Activated CD4-positive, alpha-beta T cell treated with anti-CD3 and anti-CD28 coated beads, Interleukin-2, amount 50 U/mL, for 1 hour (primary cell): Measurements from ENCODE around the gene TREX2.
A peak's percentile ranks its signal among the peaks of the same experiment; 100 is the strongest.

Source experiments
- DNase-seq: peaks from one replicate; pipeline ENCODE4 v3.0.0-alpha.2; 2020

TREX2 gene

DNA sequence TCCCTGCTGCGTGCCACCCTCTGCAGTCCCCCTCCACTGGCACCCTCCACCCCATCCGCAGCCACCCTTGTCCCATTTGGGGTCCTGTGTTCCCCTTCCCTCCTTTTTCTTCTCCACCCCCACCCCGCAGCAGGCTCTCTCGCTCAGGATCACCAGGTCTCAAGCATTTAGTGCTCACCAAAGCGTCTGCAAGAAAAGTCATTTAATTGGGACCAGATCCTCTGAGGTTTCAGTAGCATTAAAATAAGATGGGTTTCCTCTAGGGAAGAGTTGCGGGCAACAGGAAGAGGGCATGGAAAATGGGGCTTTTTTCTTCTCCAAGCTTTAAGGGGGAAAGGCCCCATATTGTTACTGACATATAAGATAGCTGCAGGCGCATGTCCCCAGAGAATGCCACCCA lies 29.4 kb upstream of the TREX2 start:
- no peak for DNase-seq

DNA sequence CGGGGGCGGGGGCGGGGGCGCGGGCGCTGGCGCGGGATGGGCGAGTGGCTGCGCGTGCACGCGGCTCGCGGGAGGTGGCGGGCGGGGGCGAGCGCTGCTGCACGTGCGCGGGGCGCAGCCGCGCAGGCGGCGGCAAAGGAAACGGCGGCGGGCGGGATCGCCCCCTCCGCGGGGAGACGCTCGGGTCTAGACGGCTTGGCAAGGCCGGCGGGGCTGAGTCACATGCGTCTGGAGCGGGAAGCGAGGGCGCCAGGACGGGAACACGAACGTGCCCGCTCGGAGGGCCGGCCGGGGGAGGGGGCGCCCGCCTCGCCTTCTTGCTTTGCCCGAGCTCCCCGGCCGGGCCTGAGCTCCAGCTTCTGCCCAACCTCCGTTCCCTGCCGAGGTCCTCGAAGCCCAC lies 28.9 kb upstream of the TREX2 start:
- peak; percentile 49 for DNase-seq

DNA sequence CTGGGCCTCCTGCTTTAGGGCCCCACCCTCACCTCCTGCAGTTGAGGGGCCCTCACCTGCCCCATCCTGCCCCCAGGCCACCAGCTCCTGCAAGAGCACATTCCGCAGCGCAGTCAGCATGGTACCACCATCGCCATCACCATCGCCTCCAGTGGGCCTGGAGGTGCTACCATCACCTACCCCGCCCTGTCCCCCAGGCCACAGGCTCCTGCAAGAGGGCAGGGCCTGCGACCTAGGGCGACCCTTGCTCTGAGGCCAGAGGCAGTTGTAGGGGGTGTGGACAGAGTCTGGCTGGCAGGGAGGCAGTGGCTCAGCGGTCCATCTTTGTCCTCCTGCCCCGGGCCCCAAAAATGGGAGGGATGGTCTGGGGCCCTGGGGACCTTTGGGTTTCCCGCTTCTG lies 28.4 kb upstream of the TREX2 start:
- no peak for DNase-seq

DNA sequence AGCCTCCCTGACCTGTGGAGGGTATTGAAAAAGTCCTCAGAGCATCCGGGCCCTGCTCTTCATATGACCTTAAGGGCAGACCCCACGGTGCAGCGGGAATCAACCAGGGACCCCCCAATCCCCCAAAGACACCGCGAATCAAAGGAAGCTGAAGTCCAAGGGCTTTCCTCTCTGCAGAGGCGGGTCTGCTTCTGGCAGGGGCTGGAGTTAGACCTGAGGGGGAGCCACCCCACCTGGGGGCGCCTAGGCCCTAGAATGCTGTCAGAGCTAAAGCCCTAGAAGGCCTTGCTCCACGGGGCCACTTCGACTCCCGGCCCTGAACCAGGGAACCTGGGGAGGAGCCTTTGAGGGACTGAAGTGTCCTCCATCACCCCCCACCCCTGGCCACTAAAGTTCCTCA lies 27.3 kb upstream of the TREX2 start:
- no peak for DNase-seq

DNA sequence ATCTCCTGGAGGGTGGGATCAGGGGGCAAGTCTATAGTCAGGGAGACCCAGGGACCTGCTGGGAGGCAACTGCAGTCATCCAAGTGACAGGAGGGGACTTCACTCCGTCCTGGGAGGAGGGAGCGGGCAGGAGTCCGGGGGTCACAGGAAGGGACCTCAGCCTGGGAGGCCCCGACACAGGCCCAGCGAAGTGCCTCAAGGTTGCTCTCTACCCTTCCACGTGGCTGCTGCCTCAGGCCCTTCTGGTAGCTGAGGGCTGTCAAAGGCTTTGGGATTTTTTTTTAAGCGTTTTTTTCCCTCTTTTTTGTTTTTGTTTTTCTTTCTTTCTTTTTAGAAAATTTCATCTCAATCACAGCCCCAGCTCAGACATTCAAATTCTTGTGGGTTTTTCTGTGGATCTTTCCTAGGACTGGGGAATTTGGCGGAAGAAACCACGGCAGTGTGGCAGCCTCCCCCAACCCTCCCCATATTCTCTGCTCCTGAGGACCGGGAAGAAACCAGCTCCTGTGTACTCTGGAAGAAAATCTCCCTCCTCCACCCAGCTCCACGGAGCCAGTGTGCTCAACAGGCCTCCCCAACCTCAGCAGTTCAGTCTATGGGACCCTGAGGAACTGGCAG lies 25.9 kb upstream of the TREX2 start:
- no peak for DNase-seq

DNA sequence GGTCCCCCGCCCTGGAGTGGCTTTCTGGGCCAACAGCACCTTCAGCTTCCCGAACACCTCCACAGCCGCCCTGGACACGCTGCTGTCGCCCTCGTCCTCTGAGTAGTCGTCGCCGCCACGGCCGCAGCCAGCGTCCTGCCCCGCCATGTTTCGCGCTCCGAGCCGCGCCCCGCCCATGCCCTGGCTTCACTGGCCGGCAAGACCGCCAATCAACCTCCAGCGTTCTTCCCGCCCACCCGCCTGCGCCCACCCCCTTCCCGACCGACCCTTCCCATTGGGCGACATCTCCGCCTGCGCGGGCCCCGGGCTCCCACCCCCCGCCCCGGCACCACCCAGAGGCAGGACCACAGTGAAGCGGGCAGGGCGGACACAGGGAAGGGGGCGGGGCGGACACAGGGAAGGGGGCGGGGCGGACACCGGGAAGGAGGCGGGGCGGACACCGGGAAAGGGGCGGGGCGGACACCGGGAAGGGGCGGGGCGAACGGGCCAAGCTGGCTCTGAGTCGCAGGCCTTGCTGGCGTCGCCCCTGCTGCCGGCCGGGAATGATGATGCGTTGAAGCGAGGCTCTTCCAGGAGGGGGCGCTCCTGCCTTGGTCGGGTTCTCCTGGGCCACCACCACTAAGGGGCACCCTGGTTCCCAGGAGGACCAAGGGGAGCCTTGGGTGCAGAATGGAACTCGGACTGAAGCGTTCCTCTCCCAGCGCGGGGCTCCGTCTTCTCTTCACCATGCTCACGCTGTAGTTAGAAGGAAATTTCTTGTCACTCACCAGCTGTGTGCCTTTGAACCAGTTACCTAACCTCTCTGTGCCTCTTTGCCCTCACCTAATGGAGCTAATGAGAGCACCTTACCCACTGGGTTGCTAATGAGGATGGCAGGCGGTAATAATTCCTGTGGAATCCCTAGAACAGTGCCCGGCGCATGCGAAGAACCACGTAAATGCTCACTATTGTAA lies 24.8 kb upstream of the TREX2 start, which contains the start of gene HAUS7:
Gene HAUS7 (minus strand): TSS at position 166 of the 953 bp plus-strand sequence. CDS start 19 bp downstream, at position 147.
- peak; percentile 85 for DNase-seq

DNA sequence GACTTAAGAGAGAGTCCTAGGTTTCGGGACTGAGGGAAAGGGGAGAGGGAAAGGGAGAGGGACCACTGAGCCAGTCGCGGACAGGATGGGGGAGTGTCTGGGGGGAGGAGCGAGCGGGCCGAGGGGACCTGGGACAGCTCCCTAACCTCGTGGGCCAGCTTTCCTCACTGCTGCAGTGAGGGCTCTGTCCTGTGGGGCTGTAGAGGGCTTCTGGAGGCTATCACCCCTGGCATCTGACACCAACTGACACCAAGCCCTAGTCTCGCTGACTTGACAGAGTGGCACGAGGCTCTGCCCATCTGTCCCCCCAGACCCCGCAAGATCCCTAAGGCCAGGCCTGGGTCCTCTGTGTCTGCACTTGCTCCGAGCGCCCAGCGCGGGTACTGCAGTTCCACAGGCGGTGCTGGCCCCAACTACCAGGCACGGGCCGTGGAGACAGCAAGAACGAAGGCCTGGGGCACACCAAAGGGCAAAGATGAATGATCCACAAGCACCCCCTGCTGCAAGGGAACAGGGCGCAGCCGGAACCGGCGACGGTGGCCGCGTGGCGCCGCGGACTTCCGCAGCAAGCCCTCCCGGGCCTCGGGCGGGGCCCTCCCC lies 24.1 kb upstream of the TREX2 start:
- no peak for DNase-seq

DNA sequence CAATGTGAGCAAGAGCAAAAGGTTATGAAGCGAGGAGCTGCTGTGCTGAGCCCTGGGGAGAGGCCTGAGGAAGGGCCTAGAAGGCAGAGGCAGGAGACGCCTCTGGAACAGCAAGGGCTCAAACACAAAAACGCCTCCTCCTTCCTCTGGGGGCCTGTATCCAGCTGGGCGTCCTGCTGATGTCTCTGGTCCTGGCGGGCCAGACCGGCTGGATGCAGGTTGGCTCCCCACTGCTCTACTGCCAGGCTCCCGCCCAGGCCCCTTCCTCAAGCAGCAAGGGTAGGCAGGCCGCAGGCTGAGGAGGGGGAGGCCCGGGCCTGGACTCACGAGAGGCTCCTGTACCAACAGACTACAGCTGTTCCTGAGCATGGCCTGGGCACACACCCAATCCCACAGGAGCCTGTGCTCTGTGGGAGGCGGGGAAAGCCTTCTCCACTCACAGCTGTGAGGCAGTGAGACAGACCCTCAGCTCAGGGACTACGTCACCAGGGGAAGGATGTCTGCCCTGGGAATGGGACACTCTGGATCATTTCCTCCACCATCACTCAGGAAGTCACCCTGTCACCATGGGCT lies 22.2 kb upstream of the TREX2 start:
- DNase-seq, result no peak

DNA sequence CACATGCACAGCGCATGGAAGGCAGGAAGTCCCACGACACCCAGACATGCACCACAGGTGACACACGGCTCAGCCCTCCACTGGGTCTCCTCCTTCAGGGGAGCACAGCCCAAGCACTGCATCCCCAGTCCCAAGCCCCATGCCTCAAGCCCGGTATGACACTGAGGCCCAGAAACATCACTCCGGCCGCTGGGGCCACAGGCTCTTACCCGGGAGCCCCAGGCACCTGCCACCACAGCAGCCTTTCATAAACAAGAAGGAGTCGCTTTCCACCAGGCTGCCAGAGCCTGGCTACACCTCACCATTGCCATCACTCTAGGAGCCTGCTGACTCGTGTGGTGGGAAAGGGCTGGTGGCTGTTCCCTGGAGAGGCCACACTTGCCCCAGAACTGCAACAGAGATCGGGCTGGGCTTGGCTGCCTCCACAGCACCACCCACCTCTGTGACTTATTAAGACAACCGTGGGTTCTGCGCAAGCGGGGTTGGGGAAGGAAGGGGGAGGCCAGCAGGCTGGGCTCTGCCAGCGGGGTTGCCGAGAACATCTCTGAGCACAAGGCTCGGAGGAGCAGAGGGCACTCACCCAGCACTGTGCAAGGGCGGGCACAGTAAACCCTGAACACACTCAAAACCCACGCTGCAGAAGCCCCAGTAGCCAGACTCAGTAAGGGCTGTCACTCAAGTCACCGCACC lies 20.0 kb upstream of the TREX2 start:
- no peak for DNase-seq

DNA sequence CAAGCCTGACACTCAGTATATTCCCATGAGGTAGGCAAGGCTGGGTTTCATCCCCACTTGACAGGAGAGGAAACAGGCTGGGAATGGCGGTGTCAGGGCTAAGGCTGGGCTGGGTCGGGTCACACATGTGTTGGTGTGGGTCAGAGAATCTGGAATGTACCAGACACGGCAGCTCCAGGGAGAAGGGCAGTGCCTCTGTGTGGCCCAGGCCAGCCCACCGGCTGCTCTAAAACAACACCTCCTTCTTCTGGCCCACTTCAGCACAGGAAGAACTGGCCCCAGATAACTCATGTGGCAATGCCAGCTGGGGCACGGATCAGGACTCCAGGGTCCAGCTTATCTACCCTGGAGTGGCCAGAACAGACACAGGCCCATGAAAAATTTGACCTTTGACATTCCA lies 18.3 kb upstream of the TREX2 start:
- no peak for DNase-seq

DNA sequence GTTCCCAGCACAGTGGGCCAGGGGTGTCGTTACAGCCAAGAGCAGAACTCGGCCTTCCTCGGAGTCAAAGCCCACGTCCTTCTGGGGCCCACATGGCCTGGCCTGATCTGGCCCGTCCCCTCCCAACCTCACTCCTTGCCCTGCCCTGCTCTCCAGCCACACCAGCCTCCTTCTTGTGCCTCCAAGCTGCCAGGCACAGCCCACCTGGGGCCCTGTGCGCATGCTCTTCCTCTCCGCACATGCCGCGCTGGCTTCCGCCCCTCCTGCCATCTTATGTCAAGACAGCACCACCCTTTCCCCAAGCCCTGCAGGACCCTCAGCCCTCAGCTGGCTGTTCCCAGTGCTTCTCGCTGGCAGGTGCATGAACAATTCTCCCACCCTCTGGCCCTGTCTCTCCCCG lies 17.7 kb upstream of the TREX2 start:
- no peak for DNase-seq

DNA sequence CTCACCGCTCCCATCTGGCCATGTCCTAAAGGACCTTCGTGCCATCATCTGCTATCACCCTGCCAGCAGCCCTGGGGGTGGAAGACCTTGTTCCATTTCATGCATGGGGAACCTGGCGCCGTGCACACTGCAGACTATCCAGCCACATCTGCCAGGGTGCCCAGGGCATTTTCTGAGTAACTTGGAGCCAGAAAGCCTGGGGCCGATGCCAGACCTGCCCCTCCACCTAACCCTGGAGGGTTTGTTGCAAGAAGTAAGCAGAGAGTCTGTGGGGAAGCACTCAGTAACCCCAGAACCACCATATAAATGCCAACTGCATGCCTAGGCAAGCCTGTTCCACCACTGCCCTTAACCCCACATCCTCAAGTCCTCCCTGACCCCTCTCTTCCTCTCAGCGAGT lies 17.2 kb upstream of the TREX2 start:
- DNase-seq, result no peak

DNA sequence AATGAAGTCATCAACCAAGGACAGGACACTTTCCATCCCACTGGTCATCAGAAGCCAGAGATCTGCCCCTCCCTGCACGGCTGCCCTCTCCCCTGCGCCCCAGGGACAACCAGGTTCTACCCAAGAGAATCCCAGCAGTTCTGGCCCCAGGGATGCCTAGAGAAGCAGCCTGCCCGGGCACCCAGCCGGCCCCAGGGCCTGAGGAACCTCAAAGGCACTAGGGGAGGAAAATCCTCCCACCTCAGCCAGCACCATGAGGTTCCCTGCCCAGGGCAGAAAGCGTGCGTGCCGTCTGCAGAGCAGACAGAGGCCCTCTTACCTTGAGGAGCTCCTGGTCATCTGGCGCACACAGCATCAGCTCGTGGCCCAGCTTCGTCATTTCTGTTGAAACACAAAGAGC lies 16.4 kb upstream of the TREX2 start:
- no peak for DNase-seq

DNA sequence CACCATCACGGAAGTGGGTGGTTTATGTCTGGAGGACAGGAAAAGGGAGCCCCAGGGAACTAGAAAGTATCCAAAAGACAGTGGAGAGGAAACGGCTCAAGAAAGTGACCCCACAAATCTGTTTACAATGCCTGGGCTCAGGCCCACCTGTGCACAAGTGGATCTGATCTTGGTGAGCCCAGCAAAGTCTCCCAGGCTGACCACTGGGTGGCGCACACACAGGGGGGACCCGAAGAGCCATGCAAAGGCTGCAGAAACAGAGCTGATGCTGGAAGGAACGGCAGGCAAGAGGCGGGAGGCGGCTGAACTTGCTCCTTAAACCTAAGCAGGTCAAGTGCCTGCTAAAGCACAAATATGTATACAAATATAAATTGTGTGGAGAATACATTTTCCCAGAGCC lies 15.0 kb upstream of the TREX2 start:
- DNase-seq, result peak; percentile 53

DNA sequence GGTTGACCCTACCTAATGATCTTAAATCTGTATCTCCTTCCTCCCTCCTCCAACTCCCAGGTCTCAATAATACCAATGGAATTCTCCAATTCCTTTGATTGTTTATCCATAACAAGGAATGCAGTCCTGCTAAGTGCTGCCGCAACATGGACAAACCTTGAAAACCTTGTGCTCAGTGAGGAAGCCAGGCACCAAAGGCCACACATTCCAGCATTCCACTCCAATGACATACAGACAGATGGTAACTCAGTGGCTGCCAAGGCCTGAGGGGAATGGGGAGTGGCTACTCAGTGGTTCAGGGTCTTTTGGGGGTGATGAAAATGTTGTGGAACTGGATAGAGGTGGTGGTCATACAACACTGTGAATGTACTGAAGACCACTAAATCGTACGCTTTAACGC lies 14.1 kb upstream of the TREX2 start:
- no peak for DNase-seq

DNA sequence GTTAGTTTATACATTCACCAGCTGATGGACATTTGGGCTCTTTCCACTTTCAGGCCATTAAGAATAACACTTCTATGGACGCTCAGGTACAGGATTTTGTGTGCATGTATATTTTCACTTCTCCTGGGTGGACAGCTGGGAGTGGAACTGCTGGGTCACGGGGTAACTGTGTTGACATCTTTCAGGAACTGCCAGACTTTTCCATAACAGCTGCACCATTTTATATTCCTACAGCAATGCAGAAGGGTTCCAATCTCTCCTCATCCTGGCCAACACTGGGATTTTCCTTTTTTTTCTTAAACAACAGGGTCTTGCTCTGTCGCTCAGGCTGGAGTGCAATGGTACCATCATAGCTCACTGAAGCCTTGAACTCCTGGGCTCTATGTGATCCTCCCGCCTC lies 12.6 kb upstream of the TREX2 start:
- no peak for DNase-seq

DNA sequence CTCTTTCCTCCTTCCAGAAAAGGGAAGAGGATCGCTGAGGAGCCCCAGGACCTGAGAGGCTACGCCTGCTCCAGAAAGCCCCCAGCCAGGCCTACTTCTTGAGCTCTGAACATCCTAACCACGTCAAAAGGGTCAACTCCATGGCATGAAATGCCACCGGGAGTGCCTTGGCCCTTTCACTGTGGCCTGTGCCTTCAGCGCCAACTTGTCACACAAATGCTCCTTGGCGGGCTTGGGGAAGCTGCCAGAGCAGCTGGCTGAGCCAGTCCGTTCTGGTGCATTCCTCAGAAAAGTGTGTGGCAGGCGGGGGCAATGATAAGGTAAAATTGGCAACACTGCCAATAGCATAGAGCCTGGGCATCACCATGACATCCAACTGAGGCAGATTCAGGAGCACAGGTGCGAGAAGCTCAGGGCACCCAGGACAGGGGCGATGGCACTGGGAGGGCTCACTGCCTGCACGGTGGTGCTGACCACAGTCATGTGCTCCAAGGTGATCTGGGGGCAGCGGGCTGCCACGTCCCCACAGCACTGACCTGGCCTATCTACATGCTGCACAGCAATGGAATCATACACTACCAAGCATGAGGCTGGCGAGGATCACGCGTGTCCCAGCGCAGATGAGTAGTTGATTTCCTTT lies 12.1 kb upstream of the TREX2 start:
- DNase-seq, result no peak

DNA sequence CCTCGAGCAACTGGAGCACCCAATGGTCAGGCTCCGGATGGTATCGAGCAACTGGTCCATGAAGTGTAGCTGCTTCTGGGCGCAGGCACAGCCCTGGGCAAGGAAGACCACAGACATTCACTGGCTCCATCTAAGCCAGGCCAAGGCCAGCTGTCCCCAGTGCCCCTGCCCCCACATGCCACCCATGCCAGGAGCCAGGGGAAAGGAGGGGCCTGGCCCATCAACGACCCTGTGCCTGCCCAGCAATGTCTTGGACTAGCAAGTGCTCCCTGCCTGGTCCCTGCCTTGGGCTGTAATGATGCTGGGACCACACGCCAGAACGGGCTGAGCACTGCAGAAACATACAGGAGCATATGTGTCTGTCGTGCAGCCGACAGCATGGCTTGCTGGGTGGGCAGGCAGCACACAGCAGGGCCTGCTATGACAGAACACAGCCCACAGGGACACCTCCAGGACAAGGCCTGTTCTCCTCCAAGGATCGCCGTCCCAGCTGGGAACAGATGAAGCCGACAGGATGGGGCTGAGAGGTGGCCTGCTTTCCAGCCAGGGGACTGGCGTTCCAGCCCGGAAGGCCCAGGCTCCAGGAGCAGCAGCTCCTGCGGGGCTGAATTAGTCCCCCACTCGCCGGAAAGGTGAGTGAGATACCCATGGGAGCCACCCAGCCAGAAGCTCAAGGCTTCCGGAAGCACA lies 11.4 kb upstream of the TREX2 start:
- no peak for DNase-seq

DNA sequence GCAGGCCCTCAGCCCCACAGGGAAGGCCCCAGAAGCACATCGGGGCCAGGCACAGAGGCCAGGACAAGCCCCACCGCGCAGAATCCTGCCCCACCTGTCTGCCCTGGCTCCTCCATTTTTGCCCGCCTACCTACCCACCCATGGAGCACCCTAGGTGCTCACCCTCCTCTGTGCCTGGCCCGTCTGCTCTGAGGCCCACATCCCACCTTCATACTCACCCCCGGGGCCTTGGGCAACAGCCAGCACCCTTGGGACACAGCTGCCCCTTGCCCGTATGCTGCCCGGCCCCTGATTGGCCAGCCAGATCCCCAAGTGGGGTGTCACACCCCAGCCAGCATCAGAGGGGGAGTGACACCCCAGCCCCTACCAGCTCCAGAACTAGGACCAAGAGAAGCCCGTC lies 10.8 kb upstream of the TREX2 start:
- DNase-seq, result no peak

DNA sequence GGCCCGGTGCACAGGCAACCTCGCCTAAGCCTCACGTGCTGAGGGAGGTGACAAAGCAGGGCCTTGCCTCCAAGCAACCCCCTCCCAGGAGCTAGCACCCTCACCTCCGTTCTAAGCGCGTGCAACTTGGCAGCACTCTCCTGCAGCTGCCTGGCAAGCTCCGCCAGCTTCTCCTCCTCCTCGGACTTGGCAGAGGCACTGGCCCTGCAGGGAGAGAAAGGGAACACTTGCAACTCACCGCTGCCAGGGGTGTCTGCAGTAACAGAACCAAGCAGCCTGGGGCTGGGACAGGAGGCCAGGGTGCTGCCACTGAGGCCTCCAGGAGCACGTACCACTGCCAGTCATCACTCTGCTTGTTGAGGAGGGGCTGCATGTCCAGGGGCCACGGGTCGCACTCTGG lies 10.3 kb upstream of the TREX2 start:
- DNase-seq, result no peak

DNA sequence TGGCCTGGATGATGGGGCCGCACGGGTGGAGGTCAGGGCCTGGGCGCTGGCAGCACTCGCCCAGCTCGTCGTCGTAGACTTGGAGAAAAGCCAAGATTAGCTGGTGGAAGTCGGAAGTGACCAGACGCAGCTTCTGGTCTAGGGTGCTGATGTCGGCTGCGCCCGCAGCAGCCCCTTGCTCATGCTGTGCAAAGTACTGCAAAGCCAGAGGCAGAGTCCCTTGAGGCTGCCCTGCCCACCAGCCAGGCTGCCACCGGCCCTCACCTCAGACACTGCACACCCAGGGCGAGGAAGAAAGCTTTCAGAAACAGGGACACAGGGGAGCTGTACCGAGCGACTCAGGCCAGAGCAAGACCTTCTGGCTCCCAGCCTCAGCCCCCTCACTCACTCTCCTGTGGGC lies 9.7 kb upstream of the TREX2 start:
- DNase-seq, result no peak
